Measurements from ENCODE around the gene FXYD1.

Gene FXYD1

DNA sequence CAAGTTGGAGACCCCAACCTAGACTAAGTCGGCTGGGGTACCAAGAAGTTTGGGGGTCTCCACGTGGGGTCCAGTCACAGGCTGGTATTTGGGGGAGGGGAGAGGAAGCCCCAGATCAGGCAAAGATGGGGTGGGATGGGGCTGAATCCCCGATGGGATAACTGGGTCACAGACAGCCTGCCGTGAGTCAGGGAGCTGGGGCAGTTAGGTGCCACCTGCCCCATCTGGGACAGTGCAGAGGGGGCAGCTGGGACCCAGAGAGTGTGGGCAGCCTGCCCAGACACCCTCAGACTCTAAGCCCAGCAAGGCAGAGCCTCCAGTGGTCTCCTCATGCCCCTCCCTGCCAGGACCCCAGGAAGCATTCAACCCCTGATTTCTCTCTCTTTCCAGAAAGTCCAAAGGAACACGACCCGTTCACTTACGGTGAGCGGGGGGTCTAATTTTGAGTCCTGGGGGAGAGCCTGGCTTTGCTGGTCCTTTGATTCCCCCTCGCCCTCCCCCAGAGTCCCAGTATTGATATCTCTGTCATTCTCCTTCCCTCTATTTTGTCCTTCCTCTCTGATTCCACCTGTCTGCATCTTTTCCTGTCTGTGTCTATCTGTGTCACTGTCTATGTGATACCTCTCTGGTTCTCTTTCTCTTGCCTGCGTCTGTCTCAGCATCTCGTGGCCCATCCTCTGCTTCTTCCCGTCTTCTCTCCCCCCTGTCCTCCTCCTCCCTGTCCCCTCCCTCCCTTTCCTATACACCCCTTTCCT, 1.8 kb downstream of the FXYD1 start:
- H3K27ac ChIP-seq (ENCODE audit: low read depth, low read length): no peak overlapping the region
- no peak overlapping the region for H3K9ac ChIP-seq (ENCODE audit: low read depth, low read length)
- 79% methylated on average over 12 of the region's 12 CpGs for WGBS
- peaks cover 6% of the 10 kb centered on the region; the same call in 1 of the 2 replicates for H3K4me1 ChIP-seq (ENCODE audit: insufficient read depth, low read length)
- no peaks in the 10 kb centered on the region for H3K36me3 ChIP-seq (ENCODE audit: insufficient read depth, low read length)
- no peaks in the 10 kb centered on the region for H3K9me3 ChIP-seq (ENCODE audit: insufficient read depth, low read depth, low read length)
- no peak overlapping the region for H3K4me3 ChIP-seq (ENCODE audit: low read length)
- peaks cover 35% of the 10 kb centered on the region for H3K27me3 ChIP-seq (ENCODE audit: insufficient read depth, low read length)

- WGBS: 3% methylated on average over 41 of the region's 48 CpGs
- Histone ChIP-seq H3K4me1 (ENCODE audit: insufficient read depth, low read length) (peaks cover 6% of the 10 kb centered on the region; the same call in 1 of the 2 replicates), H3K36me3 (ENCODE audit: insufficient read depth, low read length) (no peaks in the 10 kb centered on the region), H3K9ac (ENCODE audit: low read depth, low read length) (no peak overlapping the region; the same call in 1 of the 2 replicates), H3K9me3 (ENCODE audit: insufficient read depth, low read depth, low read length) (no peaks in the 10 kb centered on the region), H3K27me3 (ENCODE audit: insufficient read depth, low read length) (peaks cover 35% of the 10 kb centered on the region), H3K27ac (ENCODE audit: low read depth, low read length) (no peak overlapping the region; the same call in 1 of the 2 replicates), H3K4me3 (ENCODE audit: low read length) (peak overlapping the region; percentile 58)
Measured at GRCh38 chr19:35140962-35141836, 2.6 kb downstream of the FXYD1 start.

- H3K36me3 ChIP-seq (ENCODE audit: insufficient read depth, low read length): no peaks in the 10 kb centered on the region
- 14% methylated on average over 21 of the region's 21 CpGs for WGBS
- peaks cover 6% of the 10 kb centered on the region; the same call in 1 of the 2 replicates for H3K4me1 ChIP-seq (ENCODE audit: insufficient read depth, low read length)
- peaks cover 35% of the 10 kb centered on the region for H3K27me3 ChIP-seq (ENCODE audit: insufficient read depth, low read length)
- H3K9me3 ChIP-seq (ENCODE audit: insufficient read depth, low read depth, low read length): no peaks in the 10 kb centered on the region
- H3K9ac ChIP-seq (ENCODE audit: low read depth, low read length): peak overlapping the region; percentile 31; the same call in 1 of the 2 replicates
- peak overlapping the region; percentile 59; the same call in 1 of the 2 replicates for H3K27ac ChIP-seq (ENCODE audit: low read depth, low read length)
- peak overlapping the region; percentile 58 for H3K4me3 ChIP-seq (ENCODE audit: low read length)
Measured at GRCh38 chr19:35141837-35142605, 3.4 kb downstream of the FXYD1 start.

DNA sequence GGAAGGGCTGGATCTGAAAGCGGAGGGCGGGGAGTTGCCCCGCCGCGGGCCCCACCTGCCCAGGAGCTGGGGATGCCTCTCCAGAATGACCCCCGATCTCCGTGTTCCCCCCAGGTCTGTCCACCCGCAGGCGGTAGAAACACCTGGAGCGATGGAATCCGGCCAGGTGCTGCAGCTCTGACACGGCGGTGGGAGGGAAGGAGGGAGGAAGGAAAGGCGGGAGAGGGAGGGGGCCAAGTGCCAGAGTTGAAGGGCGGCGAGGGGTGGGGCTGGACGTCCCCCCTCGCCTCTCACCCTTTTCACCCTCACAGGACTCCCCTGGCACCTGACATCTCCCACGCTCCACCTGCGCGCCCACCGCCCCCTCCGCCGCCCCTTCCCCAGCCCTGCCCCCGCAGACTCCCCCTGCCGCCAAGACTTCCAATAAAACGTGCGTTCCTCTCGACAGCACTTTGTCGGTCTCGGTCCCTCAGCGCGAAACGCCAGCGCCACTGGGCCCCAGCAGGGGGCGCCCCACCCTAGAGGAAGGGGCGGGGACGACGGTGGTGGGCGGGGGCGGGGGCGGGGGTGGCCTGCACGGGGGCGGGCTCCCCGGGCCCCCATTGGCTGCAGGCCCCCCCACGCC, 4.1 kb downstream of the FXYD1 start:
- peak overlapping the region; percentile 58 for H3K4me3 ChIP-seq (ENCODE audit: low read length)

DNA sequence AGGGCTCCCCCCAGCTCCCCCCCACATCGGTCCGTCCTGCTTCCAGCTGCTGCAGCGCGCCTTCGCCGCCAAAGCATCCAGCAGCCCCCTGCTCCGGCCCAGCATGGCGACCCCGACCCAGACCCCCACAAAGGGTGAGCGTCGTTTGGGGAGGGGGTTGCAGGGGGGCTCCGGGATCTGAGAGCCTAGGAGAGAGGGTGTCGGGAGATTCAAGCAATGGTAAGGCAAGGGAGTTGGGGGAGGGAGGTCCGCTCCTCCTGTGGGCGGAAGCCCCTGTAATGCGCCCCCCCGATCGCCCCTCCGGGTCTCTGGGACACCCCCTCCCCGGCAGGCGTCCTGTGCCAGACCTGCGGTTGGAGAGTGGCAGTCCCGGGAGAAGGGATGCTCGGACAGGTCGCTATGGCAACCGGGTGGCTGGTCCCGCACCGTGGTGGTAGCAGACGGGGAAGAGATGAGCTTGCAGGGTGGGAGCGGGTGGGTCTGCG, 4.6 kb downstream of the FXYD1 start, which contains the start of gene FXYD7:
FXYD7 (plus strand) TSS at position 25 of the 485 bp plus-strand sequence; CDS start at position 104, 79 bp downstream.
- Histone ChIP-seq H3K27me3 (ENCODE audit: insufficient read depth, low read length) (peaks cover 35% of the 10 kb centered on the region), H3K4me1 (ENCODE audit: insufficient read depth, low read length) (peaks cover 6% of the 10 kb centered on the region; the same call in 1 of the 2 replicates), H3K9me3 (ENCODE audit: insufficient read depth, low read depth, low read length) (no peaks in the 10 kb centered on the region), H3K4me3 (ENCODE audit: low read length) (peak within 1 kb of the TSS; percentile 58), H3K27ac (ENCODE audit: low read depth, low read length) (peak within 1 kb of the TSS; percentile 59; the same call in 1 of the 2 replicates), H3K36me3 (ENCODE audit: insufficient read depth, low read length) (no peaks in the 10 kb centered on the region), H3K9ac (ENCODE audit: low read depth, low read length) (peak within 1 kb of the TSS; percentile 31; the same call in 1 of the 2 replicates)
- WGBS: 5% methylated on average over 28 of the region's 31 CpGs

More for the DNA sequence above, 4.1 kb downstream of the FXYD1 start:
- WGBS: under 1% methylated on average over 36 of the region's 46 CpGs
- peak overlapping the region; percentile 59; the same call in 1 of the 2 replicates for H3K27ac ChIP-seq (ENCODE audit: low read depth, low read length)
- H3K9me3 ChIP-seq (ENCODE audit: insufficient read depth, low read depth, low read length): no peaks in the 10 kb centered on the region
- H3K9ac ChIP-seq (ENCODE audit: low read depth, low read length): peak overlapping the region; percentile 31; the same call in 1 of the 2 replicates
- peaks cover 6% of the 10 kb centered on the region; the same call in 1 of the 2 replicates for H3K4me1 ChIP-seq (ENCODE audit: insufficient read depth, low read length)
- H3K27me3 ChIP-seq (ENCODE audit: insufficient read depth, low read length): peaks cover 35% of the 10 kb centered on the region
- H3K36me3 ChIP-seq (ENCODE audit: insufficient read depth, low read length): no peaks in the 10 kb centered on the region

GRCh38 chr19:35143818-35144217, 5.2 kb downstream of the FXYD1 start:
- H3K27me3 ChIP-seq (ENCODE audit: insufficient read depth, low read length): peaks cover 35% of the 10 kb centered on the region
- peaks cover 6% of the 10 kb centered on the region; the same call in 1 of the 2 replicates for H3K4me1 ChIP-seq (ENCODE audit: insufficient read depth, low read length)
- H3K36me3 ChIP-seq (ENCODE audit: insufficient read depth, low read length): no peaks in the 10 kb centered on the region
- H3K9me3 ChIP-seq (ENCODE audit: insufficient read depth, low read depth, low read length): no peaks in the 10 kb centered on the region
- H3K4me3 ChIP-seq (ENCODE audit: low read length): no peak overlapping the region; the same call in 1 of the 2 replicates
- 18% methylated on average over 3 of the region's 3 CpGs for WGBS
- no peak overlapping the region for H3K9ac ChIP-seq (ENCODE audit: low read depth, low read length)
- H3K27ac ChIP-seq (ENCODE audit: low read depth, low read length): no peak overlapping the region

DNA sequence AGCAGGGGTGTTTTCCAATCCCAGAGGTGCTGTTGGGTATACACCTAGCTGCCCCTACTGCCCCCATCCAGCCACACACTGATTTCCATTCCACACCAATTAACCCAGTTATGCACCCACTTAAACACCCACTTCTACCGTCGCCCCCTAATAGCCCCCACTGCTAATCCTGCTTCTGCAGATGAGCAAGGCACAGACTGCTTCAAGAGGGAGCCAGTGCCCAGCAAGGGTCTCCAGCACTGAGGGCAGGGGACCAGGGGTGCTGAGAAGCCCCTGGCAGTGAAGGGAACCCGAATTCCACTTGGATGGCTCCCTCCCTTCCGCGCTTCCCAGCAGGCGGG, 5.6 kb downstream of the FXYD1 start:
- peaks cover 6% of the 10 kb centered on the region; the same call in 1 of the 2 replicates for H3K4me1 ChIP-seq (ENCODE audit: insufficient read depth, low read length)
- no peaks in the 10 kb centered on the region for H3K36me3 ChIP-seq (ENCODE audit: insufficient read depth, low read length)
- no peak overlapping the region for H3K9ac ChIP-seq (ENCODE audit: low read depth, low read length)
- no peak overlapping the region for H3K27ac ChIP-seq (ENCODE audit: low read depth, low read length)
- H3K9me3 ChIP-seq (ENCODE audit: insufficient read depth, low read depth, low read length): no peaks in the 10 kb centered on the region
- no peak overlapping the region; the same call in 1 of the 2 replicates for H3K4me3 ChIP-seq (ENCODE audit: low read length)
- H3K27me3 ChIP-seq (ENCODE audit: insufficient read depth, low read length): peaks cover 35% of the 10 kb centered on the region
- 12% methylated on average over 4 of the region's 6 CpGs for WGBS

DNA sequence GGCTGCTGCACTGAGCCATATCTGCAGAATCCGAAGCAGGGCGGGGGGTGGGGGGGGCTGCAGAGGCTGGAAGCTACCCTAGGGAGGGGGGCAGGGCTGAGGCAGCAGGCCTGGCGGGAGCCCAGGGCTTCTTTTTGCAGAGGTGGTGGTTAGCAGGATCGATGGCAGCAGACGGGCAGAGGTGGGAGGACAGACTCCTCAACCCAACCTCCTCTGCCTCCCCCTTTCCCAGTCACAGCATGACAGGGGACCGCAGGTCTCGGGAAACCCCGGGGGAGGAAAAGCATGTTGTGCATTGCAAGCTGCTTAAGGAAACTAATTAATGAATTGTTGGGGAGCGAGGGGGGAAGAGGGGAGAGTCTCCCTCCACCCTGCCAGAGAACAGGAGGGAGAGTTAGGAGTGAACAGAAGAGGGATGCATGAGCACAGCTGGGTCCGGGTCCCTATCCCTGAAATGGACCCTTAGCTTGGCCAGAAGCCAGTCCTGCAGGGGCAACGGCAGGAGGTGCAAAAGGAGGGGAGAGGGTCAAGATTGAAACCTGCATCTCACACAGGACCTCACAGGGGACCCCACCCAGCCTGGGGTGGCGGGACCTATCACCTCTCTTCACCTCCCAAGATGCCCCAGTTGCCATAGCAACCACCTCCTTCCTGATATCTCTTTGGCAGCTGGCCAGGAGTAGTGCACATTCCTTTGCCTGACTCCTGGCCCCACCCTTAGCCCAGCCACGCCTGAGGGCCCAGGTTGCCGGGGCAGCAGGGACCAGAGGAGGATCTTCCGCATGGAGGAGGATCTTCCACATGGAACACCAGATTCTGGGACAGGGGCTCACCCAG, 6.2 kb downstream of the FXYD1 start:
- peaks cover 35% of the 10 kb centered on the region for H3K27me3 ChIP-seq (ENCODE audit: insufficient read depth, low read length)
- H3K4me1 ChIP-seq (ENCODE audit: insufficient read depth, low read length): peaks cover 6% of the 10 kb centered on the region; the same call in 1 of the 2 replicates
- no peak overlapping the region for H3K27ac ChIP-seq (ENCODE audit: low read depth, low read length)
- no peaks in the 10 kb centered on the region for H3K36me3 ChIP-seq (ENCODE audit: insufficient read depth, low read length)
- H3K9ac ChIP-seq (ENCODE audit: low read depth, low read length): no peak overlapping the region
- H3K9me3 ChIP-seq (ENCODE audit: insufficient read depth, low read depth, low read length): no peaks in the 10 kb centered on the region
- 25% methylated on average over 13 of the region's 15 CpGs for WGBS
- H3K4me3 ChIP-seq (ENCODE audit: low read length): no peak overlapping the region; the same call in 1 of the 2 replicates

DNA sequence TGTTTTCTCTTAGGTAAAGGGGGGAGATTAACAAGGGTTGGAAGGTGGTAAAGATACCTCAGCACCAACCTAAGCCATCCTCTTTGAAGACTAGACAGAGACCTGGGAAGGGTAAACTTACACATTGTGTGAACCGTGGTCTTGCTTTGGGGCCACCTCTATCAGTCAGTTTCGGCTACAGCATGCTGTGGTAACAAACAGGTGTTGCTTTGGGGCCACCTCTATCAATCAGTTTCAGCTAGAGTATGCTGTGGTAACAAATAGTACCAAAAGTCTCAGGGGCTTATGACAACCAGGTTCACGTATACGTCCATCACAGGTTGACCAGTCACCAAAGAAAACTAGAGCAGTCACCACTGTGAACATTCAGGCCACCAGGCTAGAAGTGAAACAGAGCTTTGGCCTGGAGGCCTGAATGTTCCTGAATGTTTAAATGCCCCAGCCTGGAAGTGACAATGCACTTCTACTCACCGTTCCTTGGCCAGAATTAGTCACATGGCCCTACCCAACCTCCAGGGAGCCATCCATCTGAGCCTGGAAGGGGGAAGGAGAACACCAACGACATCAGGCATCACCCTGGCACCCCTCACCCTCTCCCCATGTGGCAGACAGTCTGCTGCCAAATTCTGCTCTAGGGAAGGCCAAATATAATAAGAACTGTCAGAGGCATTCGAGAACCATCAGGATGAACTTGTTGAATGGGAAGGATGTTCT, 8.3 kb downstream of the FXYD1 start:
- H3K9ac ChIP-seq (ENCODE audit: low read depth, low read length): no peak overlapping the region
- peaks cover 29% of the 10 kb centered on the region for H3K27me3 ChIP-seq (ENCODE audit: insufficient read depth, low read length)
- 93% methylated on average over 6 of the region's 7 CpGs for WGBS
- H3K36me3 ChIP-seq (ENCODE audit: insufficient read depth, low read length): no peaks in the 10 kb centered on the region
- H3K4me3 ChIP-seq (ENCODE audit: low read length): no peak overlapping the region
- no peaks in the 10 kb centered on the region for H3K9me3 ChIP-seq (ENCODE audit: insufficient read depth, low read depth, low read length)
- H3K4me1 ChIP-seq (ENCODE audit: insufficient read depth, low read length): peaks cover 18% of the 10 kb centered on the region
- no peak overlapping the region for H3K27ac ChIP-seq (ENCODE audit: low read depth, low read length)

Measured in HUES64 (cell line).